ENCODE results near the gene FNDC5.

FNDC5 gene

DNA sequence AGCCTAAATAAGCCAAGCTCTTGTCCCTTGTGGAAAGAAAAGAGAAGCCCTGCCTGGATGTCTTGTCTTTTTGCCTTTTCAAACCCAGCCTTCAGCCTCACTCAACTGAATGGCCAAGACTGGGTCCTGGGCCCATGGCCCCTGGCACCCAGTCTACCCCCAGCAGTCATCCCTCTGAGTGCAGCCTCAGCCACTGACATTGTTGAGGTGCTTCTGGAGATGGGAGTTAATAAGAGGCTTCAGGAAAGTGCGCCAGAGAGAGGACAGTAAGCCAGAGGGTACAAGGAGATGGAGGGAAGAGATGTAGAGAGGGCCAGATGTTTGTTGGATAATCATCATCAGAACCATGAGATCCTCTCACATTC is 6.8 kb downstream of the FNDC5 start:
- DNase-seq = no peak

DNA sequence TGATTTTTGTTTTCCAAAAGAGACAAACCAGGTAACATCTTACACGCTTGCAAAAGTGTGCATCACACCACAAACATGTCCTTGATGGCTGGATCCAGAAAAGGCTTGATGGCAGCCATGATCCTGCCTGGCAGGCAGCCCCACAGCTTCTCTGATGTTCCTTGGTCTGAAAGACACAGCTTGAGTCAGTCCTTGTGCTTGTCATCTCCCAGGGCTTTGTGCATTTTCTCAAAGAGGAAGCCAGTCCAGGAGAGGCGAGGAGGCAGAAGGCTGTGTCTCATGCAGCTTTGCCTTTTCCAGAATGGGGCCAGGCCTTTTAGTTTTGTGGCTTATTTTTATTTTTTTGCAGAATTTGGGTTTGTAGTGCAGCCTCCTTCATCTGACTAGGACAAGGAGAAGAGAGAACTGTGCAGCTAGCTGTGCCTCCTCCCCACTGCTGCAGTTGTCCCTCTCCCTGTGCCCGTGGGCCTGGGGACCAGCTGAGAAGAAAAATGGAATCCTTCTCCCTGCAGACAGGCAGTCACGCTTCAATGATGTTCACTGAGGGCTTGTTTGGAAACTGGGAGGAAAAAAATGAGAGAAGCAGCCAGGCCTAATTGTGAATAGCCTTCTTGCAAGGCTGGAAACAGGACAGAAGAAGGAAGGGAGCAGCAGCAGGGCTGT is 7.4 kb downstream of the FNDC5 start:
- DNase-seq = no peak

DNA sequence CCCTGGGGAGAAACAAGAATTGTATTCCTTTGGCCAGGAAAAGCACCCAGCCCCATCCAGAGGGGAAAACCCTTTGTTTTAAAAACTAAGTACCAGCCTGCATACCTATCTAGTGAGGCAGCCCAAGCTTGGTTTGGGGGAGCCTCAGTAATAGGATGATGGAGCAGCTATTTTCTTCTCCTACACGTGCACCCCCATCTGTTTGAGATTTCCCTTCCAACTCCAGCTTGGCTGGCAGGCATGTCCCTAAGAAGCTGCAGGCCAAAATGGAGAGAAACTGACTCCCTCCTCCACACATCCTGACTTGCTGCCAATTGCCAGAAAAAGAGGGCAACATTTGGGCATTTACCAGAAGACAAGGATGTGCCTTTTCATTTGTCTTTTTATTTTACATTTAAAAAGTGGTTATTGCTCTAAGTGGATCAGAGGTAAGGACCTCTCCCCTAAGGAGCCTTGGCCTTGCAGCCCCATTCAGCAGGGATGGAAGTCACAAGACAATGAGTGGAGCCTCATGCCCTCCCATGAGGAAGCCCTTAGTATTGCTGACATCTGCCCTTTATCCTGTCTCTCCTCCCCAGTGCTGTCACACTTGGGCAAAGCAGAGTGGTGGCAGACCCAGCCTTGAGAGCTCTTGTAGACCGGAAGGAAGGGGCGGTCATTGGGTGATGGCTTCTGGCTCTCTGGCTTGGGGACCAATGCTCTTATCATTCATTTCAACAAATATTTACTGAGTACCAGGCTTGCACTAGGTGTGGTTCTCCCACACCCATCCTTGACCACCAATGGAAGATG is 8.6 kb downstream of the FNDC5 start:
- no peak for DNase-seq

DNA sequence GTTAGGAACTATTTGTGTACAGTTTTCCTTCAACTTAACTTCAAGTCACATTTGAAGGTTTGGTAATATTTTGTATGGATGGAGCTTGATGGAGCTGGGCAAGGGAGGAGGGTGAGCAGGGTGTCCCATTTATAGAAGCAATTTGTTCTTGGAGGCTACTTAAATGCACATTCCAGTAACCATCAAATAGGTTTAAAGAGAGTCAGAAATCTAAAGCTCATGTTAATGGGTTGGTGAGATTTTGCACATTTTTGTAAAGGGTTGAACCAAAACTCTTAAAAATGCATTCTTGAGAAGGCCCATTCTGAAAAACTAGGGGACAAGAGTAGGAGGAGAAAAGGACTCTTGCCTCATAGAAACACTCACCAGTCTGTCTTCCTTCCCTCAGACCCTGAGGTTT is 10.1 kb downstream of the FNDC5 start:
- no peak for DNase-seq

DNA sequence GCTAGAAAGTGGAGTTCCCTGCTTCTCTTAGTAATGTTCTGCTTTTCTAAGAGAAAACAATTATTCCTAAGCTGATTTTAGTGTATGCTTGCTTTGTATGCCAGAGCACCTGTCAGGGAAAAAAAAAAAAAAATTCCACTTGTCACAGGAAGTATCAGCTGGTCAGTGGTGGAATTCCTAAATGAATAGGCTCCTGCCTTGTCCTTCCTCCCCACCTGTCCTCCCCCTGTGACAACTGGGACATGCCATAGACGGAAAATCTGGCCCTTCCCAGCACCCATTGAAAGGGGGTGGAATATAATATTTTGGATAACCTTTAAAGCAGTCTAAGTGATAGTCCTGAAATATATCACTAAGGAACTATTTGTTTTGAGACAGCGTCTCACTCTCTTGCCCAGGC is 10.8 kb downstream of the FNDC5 start:
- DNase-seq = no peak

DNA sequence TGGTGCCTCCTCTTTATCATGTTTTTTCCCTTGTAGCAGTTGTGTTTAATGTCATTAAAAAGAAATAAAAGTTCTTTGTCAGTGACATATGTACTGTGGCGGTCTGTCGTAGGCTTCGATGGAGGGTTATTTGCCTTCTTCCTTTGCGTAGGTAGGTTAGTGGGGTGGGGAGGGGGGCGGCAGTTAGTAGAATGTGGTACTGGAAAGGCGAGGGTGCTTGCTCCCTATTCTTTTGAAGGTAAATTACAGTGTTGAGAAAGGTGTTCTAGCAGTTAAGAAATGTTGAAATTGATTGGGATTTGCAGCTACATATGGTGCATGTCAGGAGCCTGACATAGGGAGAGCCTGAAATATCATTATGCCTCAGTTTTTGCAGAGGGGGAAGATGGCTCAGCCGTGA is 11.9 kb downstream of the FNDC5 start:
- DNase-seq = no peak

DNA sequence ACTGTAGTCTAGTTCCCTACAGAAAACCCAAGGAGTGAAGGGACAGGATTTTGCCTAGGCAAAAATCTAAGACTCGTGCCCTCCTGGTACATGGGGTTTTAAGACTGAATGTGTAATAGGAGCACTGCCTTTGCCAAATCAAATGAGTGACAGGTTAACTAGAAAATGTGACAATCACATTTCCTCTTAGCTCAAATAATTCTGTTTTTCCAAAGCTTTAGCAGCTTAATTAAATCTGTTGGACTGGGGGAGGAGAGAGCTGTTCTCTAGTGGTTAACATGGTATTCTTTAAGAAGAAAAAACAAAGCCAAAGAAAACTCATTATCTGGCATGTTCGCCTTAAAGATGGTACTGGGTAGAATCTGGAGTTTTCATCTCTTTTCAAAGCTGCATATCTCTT is 12.6 kb downstream of the FNDC5 start:
- no peak for DNase-seq

DNA sequence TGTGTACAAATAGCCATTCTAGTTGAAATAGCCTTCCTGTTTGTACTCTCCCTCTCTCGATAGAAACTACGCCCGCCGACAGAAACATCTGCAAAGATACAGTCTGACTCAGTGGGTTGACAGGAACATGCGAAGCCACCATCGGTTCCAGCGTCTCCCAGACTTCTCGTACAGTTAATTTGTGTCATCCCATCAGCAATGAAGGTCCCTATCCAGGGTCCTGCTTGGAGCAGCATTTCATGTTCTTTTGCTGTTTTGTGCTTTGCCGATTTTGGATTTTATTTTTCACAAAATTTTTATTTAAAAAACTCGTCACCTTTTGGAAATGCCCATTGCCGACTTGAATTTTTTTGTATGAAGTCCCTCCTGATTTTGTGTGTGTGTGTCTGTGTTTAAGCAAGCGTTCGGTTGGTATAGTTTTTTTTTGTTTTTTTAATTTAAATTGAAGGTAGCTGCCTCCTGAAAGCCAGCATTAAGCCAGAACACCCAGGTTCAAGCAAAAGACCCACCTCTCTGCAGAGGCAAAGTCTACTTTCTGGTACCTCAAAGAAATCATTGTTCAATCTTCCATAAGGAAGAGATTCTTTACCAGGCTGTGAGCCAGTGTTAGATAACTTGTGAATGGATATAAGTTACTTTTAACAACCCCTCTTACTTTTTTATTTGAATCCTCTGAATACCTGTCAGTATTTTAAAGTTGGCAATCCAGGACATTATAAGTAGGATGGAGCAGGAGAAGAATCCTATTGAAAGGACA is 14.7 kb downstream of the FNDC5 start:
- DNase-seq = no peak

DNA sequence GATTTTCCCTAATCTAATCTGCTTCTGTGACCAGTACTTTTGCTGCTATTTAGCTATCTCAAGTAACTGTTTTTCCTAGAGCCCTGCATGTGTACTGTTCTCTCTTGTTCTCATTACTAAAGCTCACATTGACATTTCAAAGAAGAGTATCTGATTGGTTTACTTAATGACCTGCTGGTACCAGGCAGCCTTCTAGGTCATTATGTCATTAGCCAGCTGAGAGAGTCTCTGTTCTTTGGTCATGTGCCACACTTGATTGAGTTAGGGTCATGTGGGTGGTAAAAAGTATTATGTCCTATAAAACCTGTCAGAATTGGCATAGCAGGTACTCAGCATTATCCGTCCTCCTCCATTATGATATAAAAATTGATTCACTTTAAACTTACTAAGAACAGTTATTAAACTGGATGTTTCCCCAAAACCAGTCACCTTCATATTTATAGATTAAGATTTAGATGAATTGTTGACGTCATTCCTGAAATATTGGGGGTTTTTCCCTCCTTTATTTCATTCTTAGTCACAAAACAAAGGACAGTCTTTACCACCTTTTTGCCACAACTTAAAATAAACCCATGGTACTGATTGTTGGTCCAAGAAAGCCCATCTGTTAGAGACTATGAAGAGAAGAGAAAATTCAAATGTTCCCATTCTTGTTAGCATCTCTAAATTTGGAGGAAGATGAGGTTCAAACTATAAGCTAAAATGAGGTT is 22.2 kb downstream of the FNDC5 start:
- no peak for DNase-seq

DNA sequence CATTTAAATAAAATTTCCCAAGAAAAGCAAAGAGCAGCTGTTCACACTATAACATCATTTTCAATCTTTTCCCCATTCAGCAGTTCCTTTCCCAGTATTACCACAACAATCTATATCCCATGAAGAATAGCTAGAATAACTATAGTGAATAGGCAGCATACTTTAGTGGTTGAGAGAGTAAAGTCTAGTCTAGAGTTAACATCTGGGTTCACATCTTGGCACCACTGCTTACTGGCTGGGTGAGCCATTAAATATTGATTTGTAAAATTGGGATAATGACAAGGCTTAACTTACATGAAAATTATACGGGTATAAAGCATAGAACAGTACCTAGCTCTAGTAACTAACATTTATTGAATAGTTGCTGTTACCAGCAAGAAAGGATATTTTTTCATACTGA is 38.8 kb downstream of the FNDC5 start:
- no peak for DNase-seq

DNA sequence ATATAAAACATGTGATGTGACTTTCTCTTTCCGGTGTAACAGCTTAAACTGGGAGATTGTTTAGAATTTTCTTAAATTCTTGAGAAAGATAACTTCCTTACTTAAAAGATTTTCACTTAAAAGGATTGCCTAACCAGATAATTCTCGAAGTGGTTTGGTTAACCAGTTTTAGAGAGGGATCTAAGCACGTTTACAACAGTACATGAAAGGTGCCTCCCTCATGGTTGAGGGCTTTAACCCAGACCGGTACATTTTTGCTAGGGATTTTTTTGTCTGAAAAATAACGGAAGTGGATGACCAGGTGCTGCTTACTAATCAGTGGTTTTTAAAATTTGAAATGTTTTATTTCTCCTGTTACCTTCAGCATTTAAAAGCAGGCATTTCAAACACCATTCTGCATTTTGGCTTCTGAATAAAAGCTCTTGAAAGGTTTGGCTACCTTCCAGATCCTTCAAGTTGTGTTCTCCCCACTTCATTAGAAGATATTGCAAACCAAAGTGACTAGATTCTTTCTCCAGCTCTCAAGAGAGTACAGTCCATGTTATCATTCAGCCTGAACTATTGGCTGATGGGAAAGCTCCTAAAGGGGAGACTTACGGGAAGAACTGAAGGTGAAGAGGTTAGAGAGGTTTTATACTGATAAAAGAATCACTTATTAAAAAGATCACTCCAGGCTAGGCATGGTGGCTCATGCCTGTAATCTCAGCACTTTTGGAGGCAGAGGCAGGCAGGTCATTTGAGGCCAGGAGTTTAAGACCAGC is 40.4 kb downstream of the FNDC5 start:
- no peak for DNase-seq

DNA sequence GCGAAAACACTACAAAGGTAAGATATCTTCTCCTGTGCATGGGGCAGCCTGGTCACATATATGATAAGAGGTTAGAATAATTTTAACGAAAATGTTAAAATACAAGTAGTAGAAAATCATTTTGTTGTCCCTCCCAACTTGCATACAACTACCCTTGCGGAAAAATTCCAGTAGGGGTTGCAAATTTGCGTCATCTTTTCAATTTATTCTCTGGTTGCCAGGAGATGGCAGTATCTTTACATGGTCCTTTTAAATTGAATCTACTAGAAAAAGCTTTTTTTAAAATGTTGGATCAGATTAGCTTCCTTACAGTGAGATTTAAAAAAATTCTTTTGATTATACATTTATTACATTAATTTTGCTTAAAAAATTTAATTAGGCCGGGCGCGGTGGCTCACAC is 42.4 kb downstream of the FNDC5 start:
- DNase-seq = no peak

DNA sequence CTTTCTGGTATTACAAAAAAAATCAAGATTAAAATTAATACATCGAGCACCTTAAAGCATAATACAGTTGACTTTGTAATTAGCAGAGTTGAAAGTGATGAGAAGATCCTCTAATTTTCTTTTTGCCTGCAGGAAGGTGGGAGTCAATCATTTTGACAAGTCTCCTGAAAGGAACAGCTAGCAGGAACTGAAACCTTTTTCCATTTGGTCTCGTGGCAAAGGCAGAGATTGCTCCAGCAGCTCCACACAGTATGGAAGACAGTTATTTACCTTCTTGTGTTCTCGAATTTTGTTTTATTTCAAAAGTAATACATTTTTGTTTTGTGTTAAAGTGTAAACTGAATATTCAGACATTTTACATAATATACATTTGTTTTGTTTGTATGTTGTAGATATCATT is 45.5 kb downstream of the FNDC5 start:
- DNase-seq = no peak

DNA sequence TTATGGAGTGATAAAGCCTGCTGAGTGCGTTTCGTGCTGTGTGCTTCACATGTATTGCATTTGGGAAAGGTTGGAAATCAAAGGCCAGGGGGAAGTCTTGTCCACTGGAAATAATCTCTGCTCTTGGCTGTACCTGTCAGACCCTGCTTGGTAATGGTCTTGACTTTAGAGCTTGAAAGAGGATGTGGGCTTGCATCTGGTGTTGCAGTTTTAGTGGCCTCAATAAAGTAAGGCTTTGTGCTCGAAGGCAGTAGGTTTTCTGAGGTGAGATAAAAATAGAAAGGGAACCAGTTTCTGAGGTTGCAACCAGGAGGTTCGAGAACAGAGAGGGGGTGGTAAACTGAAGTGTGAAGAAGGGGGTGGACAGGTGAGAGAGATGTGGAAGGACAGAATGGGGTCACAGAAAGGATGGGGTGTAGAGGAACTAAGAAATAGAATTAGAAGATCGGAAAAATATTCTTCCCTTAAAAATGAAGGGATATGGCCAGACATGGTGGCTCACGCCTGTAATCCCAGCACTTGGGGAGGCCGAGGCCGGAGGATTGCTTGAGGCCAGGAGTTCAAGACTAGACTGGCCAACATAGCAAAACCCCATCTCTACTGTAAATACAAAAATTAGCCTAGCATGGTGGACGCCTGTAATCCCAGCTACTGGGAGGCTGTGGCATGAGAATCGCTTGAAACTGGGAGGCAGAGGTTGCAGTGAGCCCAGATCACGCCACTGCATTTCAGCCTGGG is 51.7 kb downstream of the FNDC5 start:
- DNase-seq = no peak

DNA sequence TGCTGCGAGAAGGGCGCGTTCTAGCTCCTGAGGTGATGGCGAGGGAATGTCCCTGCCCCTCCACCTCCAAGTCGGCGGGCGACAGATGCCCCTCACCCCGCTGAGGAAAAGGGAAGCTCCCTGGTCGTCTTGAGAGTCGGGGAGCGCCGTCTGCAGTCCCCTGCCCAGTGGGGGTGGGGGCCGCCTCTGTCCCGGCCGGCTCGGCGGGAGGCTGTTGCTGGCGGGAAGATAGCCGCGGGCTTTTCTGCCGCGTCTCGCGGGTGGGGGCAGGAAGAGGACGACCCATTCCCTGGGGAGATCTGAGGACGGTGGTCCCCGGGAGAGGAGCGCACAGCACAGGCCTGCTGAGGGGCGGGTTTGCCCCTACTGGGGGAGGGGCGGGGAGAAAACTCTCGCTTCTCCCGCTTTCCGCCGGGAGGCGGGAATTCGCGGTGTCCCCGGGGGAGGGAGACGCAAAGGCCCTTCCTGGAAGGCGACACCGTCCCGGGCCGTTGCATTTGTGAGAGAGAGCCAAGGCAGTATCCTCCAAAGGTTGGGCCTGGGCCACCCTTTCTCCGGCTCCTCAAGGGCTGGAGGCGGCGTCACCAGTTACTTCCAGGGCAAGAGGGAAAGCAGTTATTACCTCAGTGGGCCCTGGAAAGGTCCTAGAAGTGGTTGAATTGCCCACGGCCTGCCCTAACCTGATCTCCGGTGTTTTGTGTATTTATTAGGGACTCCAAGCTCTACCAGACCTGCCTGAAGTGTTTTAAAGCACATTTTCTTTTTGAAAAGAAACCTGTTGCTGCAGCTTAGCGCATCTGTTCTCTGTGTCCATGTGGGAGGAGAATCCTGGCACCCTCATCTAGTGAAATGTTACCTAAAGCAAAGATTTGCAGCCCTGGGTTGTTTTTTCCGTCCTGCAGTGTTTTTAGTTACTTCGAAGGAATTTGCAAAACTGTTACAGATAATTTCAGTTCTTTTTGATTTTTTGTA is 52.6 kb downstream of the FNDC5 start:
- DNase-seq = peak in 2 of 4 experiments; percentile 17 to 42

DNA sequence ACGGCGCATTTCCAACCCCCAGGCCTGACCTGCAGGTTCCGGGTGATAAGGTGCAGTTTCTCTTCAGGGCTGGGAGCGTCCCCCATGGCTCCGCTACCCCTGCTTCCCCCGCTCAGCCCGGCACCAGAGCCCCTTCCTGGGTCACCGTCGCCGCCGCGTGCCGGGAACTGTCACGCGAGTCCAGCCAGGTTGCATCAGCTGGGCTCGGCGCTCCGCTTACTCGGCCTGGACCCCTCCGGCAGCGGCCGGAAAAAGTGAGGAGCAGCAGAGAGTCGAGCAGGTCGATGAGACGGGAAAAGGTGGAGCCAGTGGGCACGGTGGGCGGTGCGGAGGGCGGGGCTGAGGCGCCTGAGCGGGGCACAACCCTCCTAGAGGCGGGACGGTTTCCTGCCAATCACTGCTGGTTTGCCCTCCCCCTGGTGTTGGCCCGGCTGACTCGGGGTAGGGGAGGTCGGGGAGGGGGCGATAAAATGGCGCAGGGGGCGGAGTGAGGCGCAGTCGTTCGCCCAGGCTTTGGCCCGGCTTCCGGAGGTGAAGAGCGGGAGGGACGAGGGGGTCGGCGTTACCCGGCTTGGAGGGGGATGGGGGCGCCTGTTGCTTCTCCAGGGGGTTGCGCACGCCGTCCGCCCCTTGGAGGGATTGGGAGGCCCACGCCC is 53.4 kb downstream of the FNDC5 start, which contains the start of the genes S100PBP and YARS1:
TSS of gene S100PBP (plus strand) at position 495 of the 656 bp plus-strand sequence. CDS start 8,447 bp downstream, outside the sequence.
TSS of gene YARS1 (minus strand) at position 200 of the 656 bp plus-strand sequence. CDS start at position 86, 114 bp downstream.
- DNase-seq = peak; percentile 98 to 99 (median 98)

DNA sequence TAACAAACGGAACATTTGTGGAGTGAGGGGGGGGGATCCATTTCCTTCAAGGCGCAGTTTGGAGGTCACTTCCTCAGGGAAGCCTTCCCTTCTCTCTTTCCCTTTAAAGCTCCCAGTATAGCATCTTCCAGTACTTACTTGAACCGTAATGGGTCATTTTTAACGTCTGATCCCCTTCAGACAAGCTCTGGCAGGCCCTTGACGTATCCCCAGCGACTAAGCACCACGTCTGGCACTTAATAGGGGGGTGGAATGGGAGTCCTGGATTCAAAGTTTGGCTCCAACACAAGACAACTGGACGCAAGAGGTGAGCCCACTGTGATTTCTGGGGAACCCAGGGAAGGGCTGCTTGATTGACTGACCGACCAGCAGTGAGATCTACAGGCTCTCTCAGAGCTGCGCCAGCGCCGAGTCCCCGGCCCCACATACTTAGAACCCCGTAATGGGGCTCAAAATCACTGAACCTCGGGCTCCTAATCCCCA is 54.0 kb downstream of the FNDC5 start:
- DNase-seq = no peak

DNA sequence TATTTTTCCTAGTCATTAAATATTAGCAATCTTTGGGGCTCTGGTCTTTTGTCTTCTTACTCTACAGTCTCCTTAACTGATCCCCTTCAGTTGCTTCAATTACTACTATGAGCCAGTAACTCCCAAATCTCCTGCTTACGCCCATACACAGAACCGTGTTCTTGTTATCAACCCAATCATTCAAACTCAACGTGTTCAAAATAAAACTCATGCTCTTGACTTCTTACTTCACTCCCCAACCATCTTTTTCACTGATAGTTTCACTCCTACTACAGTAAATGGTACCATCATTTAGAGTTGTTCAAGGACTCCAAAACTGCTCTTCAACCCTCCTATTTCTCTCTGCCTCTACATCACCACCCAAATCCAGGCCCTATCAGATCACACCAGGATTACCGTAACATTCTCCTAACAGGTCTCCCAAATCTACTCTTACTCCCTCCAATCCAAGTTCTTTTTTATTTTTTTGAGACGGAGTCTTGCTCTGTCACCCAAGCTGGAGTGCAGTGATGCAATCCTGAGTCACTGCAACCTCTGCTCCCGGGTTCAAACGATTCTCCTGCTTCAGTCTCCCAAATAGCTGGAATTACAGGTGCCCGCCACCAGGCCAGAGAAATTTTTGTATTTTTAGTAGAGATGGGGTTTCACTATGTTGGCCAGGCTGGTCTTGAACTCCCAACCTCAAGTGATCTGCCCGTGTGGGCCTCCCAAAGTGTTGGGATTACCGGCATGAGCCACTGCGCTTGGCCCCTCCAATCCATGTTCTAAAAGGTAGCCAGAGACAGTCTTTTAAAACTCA is 56.6 kb downstream of the FNDC5 start:
- no peak for DNase-seq
